HG03342 (cell line): ENCODE data around the gene ZNF532.

Experiments
- ATAC-seq: cut with Tn5 transposase; IDR thresholded peaks from one replicate; pipeline ENCODE4 v1.9.1; 2021; ENCODE audit warnings: mild to moderate bottlenecking, moderate library complexity; ENCODE audit not compliant: unreplicated experiment

The ZNF532 gene

GRCh38 chr18:58870130-58870529 is 5.5 kb downstream of the ZNF532 start:
- ATAC-seq, result no peak

GRCh38 chr18:58870621-58871020 is 5.9 kb downstream of the ZNF532 start:
- no peak for ATAC-seq

DNA sequence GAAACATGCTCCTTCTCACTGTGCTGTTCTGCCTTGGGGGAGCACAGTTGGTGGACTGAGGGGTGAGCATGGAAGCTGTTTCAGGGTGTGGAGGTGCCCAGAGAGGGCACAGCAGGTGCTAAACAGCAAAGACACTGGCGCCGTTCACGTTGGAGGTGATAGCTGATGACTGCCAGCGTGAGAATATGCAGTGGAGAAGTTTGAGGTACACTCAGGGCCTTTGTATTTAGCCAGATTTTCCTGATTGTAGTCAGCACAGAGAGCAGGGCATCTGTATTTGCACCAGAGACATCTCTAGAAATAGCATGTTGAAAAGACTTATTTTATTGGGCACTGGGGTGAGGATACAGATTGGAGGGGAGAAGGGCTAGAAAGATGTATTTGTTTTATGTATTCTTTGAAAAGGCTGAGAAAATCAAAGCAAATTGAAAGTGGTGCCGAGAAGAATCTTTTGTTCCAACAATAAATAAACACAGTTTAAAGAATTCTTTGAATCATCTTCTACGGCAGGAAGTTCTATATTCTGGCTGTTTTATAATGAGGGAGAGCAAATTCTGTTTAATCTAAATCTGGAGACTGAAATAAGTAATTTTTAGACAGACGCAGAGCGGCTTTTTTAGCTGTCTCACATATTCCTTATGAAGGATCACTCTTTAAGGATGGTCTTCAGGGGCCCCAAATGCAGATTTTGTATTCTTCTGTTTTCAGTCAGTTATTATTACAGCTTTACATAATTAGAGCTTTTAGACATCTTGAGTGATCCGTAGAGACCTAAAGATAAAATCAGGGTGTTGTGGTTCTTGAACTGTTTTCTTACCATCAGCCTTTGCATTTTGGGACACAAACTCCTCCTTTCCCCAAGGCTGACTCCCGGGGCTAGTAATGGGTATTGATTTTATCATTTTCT is 7.1 kb downstream of the ZNF532 start:
- ATAC-seq, result no peak

DNA sequence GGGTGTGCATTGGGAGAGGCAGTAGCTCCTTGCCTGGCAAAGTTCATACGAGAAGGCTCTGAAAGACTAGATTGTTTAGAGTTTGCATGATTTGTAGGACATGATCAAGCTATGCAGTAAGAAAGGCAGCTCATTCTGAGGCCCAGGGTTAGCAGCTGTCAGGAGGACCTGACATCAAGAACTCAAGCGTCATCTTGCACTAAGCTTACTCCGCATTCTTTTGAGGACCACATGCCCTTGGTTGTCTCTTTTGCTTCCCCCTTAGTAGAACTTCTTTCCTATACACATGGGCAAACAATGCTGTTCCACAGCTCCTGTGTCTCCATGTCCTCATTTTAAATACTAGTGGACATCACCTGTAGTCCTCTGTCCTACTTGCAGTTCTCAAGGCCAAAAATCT is 14.0 kb downstream of the ZNF532 start:
- ATAC-seq, result no peak

DNA sequence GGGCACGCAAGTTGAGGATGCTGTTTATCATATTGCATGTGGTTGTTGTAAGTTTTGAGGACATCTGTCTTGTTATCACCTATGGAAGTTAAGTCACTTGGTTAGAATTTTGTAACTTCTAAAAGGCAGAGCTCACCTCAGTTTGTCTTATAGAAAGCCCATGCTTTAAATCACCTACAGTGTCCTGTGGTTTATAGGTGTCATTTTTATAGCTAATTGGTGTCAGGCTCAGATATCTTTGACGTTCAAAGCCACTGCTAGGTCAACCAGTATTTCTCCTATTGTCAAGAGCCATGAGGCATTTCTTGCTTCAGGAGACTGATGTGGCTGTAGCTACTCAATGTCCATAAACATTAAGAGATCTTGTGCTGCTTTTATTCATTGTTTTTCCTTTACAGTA is 16.8 kb downstream of the ZNF532 start:
- no peak for ATAC-seq

- ATAC-seq, result no peak
Observed at GRCh38 chr18:58882044-58882443, 17.4 kb downstream of the ZNF532 start.

DNA sequence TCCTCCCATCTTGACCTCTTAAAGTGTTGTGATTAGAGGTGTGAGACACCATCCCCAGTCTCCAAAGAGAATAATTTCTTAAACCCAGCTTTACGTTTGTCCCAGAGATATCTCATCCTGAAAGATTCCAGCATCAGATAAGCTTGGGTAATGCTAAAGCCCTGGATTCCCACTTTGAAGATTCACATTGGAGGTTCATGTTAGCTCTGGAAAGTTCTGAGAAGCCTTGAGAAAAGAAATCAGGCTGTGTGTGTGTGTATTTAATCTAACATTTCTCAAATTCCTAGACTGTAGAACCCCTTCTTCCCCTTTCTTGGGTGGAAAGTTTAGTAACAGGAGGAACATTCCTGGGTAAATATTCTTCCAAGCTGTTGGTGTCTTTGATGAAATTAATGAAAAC is 18.0 kb downstream of the ZNF532 start:
- no peak for ATAC-seq

- ATAC-seq, result no peak
Observed at GRCh38 chr18:58884680-58885079, 20.0 kb downstream of the ZNF532 start.

GRCh38 chr18:58886431-58886830 is 21.8 kb downstream of the ZNF532 start:
- ATAC-seq, result no peak

GRCh38 chr18:58886864-58887612 is 22.4 kb downstream of the ZNF532 start:
- no peak for ATAC-seq

- ATAC-seq, result no peak
Observed at GRCh38 chr18:58887613-58887963, 22.9 kb downstream of the ZNF532 start.

- no peak for ATAC-seq
Observed at GRCh38 chr18:58891776-58892175, 27.1 kb downstream of the ZNF532 start.

DNA sequence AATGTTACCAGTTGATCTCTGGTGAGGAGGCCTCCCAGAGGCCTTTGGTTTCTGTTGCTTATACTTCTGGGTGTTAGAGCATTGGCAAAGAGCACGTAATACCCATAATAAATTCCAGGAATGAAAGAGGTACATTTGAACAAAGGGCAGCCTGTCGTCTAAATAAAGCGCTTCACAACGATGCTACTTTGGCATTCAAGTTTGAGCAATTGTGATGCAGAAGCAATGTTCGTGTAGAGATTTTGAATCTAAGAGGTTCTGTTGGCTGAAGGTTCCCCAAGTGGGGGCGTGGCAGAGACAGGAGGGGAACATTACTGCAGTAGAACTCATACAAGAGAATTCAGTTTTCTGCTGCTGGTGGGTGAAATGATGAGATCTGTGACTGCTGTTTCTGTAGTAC is 27.8 kb downstream of the ZNF532 start:
- no peak for ATAC-seq

DNA sequence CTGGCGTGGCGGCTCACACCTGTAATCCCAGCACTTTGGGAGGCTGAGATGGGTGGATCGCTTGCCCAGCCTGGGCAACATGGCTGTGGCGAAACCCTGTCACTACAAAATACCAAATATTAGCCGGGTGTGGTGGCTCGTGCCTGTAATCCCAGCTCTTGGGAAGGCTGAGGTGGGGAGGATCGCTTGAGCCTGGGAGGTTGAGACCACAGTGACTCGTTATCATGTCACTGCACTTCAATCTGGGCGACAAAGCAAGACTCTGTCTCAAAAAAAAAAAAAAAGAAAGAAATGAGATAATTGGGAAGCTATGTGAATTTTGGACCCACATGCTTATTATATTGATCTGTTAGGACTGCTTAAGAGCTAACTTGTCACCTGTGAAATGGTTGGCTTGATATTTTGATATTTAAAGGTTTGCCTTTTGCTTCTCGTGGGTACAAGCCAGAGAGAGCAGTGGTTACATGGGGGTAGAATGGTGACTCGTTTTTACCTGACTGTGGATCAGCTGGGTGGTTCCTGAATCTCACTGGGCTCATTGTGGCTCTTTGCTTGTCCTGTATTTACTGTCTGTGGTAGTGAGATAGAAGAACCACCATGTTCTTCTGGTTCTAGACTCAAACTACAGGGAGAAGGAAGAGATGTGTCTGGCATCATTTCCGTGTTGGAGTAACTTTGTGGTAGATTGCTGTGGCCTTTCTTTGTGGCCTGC is 28.9 kb downstream of the ZNF532 start:
- no peak for ATAC-seq

DNA sequence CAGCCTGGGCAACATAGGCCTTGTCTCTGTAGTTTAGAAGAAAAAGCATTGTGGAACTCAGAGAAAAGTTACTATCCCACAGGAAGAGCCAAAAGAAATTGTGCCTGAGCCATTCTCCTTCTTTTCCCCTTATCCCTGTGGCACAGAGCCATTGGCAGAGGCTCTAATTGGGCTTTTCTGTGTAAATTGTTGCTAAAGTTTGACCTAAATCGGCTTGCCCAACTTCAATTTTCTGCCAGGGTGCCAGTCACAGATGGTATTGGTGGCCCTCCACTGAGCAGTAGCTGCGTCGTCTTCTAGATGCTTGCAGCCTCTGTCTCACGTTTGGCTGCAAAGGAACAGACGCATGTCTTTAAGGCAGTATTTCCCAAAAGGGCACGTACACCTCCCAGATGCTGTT is 30.3 kb downstream of the ZNF532 start:
- no peak for ATAC-seq

GRCh38 chr18:58895385-58895784 is 30.7 kb downstream of the ZNF532 start:
- ATAC-seq, result no peak

DNA sequence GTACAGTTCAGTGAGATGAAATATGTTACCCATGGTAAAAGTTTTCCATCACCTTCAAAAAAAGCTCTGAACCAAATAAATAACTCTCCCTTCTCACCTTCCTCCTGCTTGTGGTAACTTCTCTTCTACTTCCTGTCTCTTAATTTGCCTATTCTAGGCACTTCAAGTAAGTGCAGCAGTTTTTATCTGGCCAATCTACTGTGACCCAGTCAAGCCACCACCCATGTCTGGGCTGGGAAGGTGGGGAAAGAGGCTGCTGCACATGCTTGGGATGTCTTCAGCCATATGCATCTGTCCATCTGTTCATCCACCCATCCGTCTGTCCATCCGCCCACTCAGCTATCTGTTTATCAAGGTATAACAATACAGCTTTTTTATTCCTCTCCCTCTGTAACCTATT is 31.6 kb downstream of the ZNF532 start:
- peak; percentile 80 for ATAC-seq

DNA sequence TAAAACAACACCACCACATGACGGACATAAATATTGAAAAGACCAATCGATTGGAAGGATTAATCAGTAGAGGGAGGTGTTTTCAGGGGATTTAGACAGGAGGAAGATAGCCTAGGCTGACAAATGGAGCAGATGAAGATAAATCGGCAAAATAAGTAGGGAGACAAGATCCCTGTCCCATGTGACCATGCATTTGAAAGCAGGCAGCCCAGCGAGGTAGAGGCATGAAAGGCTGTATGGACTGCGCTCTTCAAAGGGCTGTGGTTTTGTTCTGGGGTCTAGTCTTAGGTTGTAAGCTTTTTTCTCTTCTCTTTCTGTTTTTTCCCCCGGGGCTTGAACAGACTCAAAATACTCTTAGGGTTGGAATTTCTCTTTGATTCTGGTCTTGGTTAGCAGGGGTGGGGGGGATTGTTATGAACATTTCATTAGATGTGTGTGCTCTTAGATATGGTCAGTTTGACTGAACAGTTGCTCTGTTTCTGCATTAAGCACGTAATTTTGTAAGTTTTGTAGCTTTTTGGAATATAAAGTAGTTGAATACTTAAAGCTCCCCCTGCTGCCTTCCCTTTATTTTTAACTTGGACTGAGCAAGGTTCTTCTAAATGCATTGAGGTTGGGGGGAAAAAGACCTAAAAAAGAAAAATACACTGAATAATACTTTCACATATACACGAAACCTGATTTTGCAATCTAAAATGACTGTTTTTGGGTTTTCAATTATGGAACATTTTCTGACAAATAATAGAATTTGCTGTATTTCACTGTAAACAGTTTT is 32.2 kb downstream of the ZNF532 start:
- ATAC-seq, result peak; percentile 53

GRCh38 chr18:58898010-58898799 is 33.5 kb downstream of the ZNF532 start:
- ATAC-seq, result no peak

DNA sequence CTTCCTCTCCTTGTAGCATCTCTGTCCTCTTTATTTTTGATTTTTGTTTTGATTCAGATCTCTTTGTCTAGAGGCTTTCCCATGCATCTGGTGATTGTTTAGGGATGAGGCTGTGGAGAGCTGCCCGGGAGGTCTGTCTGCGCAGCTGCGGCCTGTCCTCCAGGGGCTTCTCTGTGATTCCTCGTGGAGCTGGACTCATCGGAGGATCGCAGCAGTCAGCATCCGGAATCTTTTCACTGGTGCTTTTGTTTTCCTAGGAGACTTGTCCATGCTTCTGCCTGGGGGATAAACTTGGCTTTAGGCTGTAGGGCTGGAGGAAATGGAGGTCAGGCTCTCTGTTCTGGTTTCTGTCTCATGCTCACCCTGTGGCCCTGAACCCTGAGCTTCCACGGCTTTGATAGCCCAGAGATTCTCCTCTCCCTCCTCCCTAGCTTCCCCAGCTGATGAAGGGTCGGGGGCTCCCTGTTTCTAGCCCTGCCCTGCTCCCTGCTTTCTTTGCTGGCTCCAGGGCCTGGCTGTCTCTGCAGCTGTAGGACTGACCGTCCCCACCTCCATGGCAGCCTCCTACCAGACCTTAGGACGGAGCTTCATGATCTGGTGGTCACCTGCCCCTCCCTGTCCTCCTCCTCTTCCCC is 35.5 kb downstream of the ZNF532 start:
- ATAC-seq, result no peak
